Sigmoid colon (tissue), 7 donors: ENCODE data around the gene SPDL1. TPM values are rescaled to one million over a fixed set of nuclear protein-coding genes. Genes with fewer than 3 reads are reported as not detected.

ENCODE experiments used
- DNase-seq: peaks from one replicate; pipeline ENCODE4 v3.0.0-alpha.2; 2019
- H3K27ac ChIP-seq, 4 donors: fragments of 200-600 bp; sonication (generic); one replicate each; pipeline ENCODE4 v1.5.1; 2016 to 2019; ENCODE audit warnings: mild to moderate bottlenecking in 1 of 4
- H3K27me3 ChIP-seq, 3 donors: fragments of 200-600 bp; sonication (generic); one replicate each; pipeline ENCODE4 v1.5.1; 2019; ENCODE audit warnings: mild to moderate bottlenecking in 1 of 3
- H3K36me3 ChIP-seq, 4 donors: fragments of 200-600 bp; sonication (generic); one replicate each; pipeline ENCODE4 v1.5.1; 2016 to 2019
- H3K4me1 ChIP-seq, 4 donors: fragments of 200-600 bp; sonication (generic); one replicate each; pipeline ENCODE4 v1.5.1; 2017 to 2019
- H3K4me3 ChIP-seq, 4 donors: fragments of 200-600 bp; sonication (generic); one replicate each; pipeline ENCODE4 v1.5.1; 2017 to 2019; ENCODE audit warnings: mild to moderate bottlenecking in 2 of 4, moderate library complexity in 1 of 4
- H3K9me3 ChIP-seq, 4 donors: fragments of 200-600 bp in 3 of 4; sonication (generic) in 3 of 4; one replicate each; pipeline versions ENCODE4 v1.5.1 to v1.6.1; 2013 to 2019
- EP300 ChIP-seq, 4 donors: sonication (generic); formaldehyde crosslinking; IDR thresholded peaks; one replicate each; pipeline ENCODE4 v1.6.1; 2017; ENCODE audit warnings: antibody characterized with exemption in 4 of 4
- POLR2A ChIP-seq, 2 donors: fragments of 450-650 bp; IDR thresholded peaks; one replicate each; pipeline ENCODE4 v1.6.1; 2016; ENCODE audit warnings: antibody characterized with exemption in 2 of 2, mild to moderate bottlenecking in 2 of 2, moderate library complexity in 2 of 2
- POLR2AphosphoS5 ChIP-seq, 4 donors: sonication (generic); formaldehyde crosslinking; IDR thresholded peaks; one replicate each; pipeline ENCODE4 v1.6.1; 2017; ENCODE audit warnings: antibody characterized with exemption in 4 of 4
- WGBS, 2 donors: extraction: QIAGEN DNeasy Blood & Tissue Kit; methylation state at CpG; one replicate each; pipeline ENCODE4 v1.1.7; 2013; 5-methylcytosine and 5-hydroxymethylcytosine counted together
- intact Hi-C: fragments of 100-400 bp; cut with DNase I; formaldehyde crosslinking; loops from one replicate; pipeline ENCODE4 v1.15.1; 2023
- polyA plus RNA-seq, 3 donors: library from polyadenylated mRNA; stranded (reverse); fragments of 200-250 nt; gene quantifications; one replicate each; pipeline ENCODE4 v1.2.3, GENCODE V29; 2013
- total RNA-seq, 4 donors: library from RNA; depleted of rRNA; stranded (reverse); fragments of >200 nt; gene quantifications; one replicate each; pipeline ENCODE4 v1.1.0, GENCODE V29; 2016
- TF ChIP-seq, protein P1 (sequence below), 4 experiments: fragments of 450-650 bp in 3 of 4; fragments of 200-600 bp in 1 of 4; IDR thresholded peaks; one replicate each; pipeline ENCODE4 v1.5.1; 2016 to 2019; ENCODE audit warnings: antibody characterized with exemption in 4 of 4, mild to moderate bottlenecking in 3 of 4, moderate library complexity in 2 of 4
- donor health status: healthy with polysubstance abuse.
- donor health status: Bipolar disorder and iron deficiency.
- donor health status: healthy.

SPDL1 gene
- total and polyA plus RNA-seq, 7 donors: 3.0 to 14.7 (median 8.0) TPM

DNA sequence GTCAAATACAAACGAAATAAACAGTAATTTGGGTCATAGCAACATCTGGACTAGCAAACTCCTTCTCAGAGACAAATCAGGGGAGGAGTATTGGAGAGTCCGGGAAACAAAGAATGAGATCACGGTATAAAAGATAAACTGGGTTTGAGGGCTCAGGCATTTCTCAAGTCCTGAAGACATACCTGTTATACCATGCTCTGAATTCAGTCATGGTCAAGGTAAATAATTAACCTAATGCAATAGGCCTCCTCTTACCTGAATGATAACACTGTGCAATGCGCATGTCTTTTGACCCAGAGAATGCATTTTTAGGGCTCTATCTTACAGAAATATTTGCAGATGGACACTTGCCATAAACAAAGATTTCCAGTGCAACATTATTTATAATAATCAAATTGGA lies 31.9 kb upstream of the SPDL1 start:
- DNase-seq: no peak
- no peaks in the 10 kb centered on the region for H3K4me1 ChIP-seq
- H3K36me3 ChIP-seq: no peaks in the 10 kb centered on the region
- intact Hi-C loops: no loop called here
- H3K4me3 ChIP-seq: no peak overlapping the region
- H3K27ac ChIP-seq: no peak overlapping the region
- H3K27me3 ChIP-seq: peaks cover 0 to 9% (median 0%) of the 10 kb centered on the region in 3 donors
- no peaks in the 10 kb centered on the region for H3K9me3 ChIP-seq
- TF ChIP-seq POLR2A (IDR thresholded peaks at IDR 0.05) (no peak), POLR2AphosphoS5 (IDR thresholded peaks at IDR 0.05) (no peak), EP300 (IDR thresholded peaks at IDR 0.05) (no peak)
- TF ChIP-seq, protein P1, sequence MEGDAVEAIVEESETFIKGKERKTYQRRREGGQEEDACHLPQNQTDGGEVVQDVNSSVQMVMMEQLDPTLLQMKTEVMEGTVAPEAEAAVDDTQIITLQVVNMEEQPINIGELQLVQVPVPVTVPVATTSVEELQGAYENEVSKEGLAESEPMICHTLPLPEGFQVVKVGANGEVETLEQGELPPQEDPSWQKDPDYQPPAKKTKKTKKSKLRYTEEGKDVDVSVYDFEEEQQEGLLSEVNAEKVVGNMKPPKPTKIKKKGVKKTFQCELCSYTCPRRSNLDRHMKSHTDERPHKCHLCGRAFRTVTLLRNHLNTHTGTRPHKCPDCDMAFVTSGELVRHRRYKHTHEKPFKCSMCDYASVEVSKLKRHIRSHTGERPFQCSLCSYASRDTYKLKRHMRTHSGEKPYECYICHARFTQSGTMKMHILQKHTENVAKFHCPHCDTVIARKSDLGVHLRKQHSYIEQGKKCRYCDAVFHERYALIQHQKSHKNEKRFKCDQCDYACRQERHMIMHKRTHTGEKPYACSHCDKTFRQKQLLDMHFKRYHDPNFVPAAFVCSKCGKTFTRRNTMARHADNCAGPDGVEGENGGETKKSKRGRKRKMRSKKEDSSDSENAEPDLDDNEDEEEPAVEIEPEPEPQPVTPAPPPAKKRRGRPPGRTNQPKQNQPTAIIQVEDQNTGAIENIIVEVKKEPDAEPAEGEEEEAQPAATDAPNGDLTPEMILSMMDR (IDR thresholded peaks at IDR 0.05): no peak
- WGBS, 2 donors: 11 to 45% methylated on average over 4 of the region's 4 CpGs

DNA sequence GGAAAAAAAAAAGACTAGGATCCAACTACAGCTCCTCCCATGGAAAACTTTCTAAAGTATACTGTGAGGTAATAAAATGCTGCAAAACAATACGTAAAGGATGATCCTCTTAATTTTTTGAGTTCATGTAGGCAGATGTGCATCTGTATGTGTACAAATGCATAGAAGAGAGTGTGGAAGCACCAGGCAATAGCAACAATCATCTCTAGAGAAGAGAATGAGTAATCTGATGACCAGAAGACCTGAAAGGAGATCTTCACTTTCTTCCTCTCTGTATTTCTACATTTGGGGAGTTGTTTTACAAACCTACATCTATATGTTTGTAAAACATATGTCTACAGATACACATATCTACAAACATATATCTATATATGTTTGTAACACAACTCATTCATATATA lies 29.3 kb upstream of the SPDL1 start:
- Histone ChIP-seq H3K9me3 (peaks cover 0 to 1% (median 0%) of the 10 kb centered on the region in 4 donors), H3K4me1 (no peaks in the 10 kb centered on the region), H3K27me3 (peaks cover 0 to 9% (median 0%) of the 10 kb centered on the region in 3 donors), H3K4me3 (no peak overlapping the region), H3K36me3 (no peaks in the 10 kb centered on the region), H3K27ac (no peak overlapping the region)
- 59 to 78% methylated on average over 1 of the region's 1 CpG for WGBS, 2 donors
- no peak for DNase-seq
- intact Hi-C loops: no loop called here
- TF ChIP-seq, protein P1 (IDR thresholded peaks at IDR 0.05): no peak
- TF ChIP-seq EP300 (IDR thresholded peaks at IDR 0.05) (no peak), POLR2AphosphoS5 (IDR thresholded peaks at IDR 0.05) (no peak), POLR2A (IDR thresholded peaks at IDR 0.05) (no peak)

DNA sequence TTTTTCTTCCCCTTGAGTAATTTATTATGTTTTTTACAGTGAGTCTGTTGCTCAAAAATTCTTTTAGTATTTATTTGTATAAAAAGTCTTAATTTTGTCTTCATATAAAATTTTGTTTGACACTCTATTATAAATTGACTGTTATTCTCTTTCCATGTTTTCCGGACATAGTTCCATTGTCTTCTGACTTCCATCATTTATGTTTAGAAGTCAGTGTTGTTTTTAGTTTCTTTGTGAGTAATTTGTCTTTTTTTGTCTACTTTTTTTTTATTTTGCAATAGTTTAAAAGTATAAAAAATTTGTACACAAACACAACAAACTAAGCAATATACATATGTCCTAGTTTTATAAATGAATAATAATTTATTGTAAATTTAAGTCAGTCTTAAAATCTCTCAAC lies 25.7 kb upstream of the SPDL1 start:
- Histone ChIP-seq H3K4me3 (no peak overlapping the region), H3K27me3 (no peaks in the 10 kb centered on the region), H3K27ac (no peak overlapping the region), H3K4me1 (no peaks in the 10 kb centered on the region), H3K36me3 (no peaks in the 10 kb centered on the region), H3K9me3 (peaks cover 0 to 1% (median 0%) of the 10 kb centered on the region in 4 donors)
- TF ChIP-seq POLR2AphosphoS5 (IDR thresholded peaks at IDR 0.05) (no peak), POLR2A (IDR thresholded peaks at IDR 0.05) (no peak), EP300 (IDR thresholded peaks at IDR 0.05) (no peak)
- TF ChIP-seq, protein P1 (IDR thresholded peaks at IDR 0.05): no peak
- intact Hi-C loops: no loop called here
- WGBS, 2 donors: 78 to 85% methylated on average over 1 of the region's 1 CpG
- DNase-seq: no peak

DNA sequence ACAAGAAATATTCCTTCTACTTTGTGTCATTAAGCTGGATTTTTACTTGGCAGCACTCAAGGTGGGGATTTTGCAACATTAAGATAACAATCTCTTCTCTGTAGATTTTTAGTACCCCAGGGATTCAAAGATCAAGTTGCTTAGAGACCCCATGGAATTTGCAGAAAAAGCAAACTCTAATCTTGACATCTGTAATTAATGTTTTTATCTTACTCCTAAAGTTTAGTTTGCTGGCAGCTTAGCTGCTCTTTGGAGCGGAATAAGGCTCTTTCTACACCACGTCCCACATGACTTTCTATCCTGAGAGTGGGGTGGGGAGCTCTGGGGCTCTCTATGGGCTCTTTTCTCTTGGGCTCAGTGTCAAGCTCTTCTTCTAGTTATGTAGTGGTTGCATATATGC lies 21.7 kb upstream of the SPDL1 start:
- WGBS, 2 donors: 52 to 60% methylated on average over 2 of the region's 2 CpGs
- TF ChIP-seq EP300 (IDR thresholded peaks at IDR 0.05) (no peak), POLR2AphosphoS5 (IDR thresholded peaks at IDR 0.05) (no peak), POLR2A (IDR thresholded peaks at IDR 0.05) (no peak)
- TF ChIP-seq, protein P1 (IDR thresholded peaks at IDR 0.05): no peak
- no peaks in the 10 kb centered on the region for H3K27me3 ChIP-seq

DNA sequence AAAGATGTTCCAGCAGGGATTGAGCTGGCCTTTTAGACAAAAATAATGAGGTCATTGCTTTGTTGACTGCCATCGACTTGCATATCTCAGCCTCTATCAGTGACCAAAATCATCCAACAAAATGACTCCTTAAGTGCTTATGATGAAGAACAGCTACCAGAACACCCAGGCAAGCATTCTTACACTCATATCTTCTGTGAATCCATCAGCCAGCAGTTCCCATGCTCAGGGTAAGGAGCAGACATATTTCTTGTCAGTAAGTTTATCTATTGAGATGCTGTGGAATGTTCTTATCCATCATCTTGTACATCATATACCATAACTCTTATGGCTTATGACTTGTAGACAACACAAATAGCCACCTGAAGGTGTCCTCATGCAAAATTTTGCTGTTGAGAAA lies 20.2 kb upstream of the SPDL1 start:
- Histone ChIP-seq H3K27me3 (no peaks in the 10 kb centered on the region), H3K9me3 (peaks cover 0 to 1% (median 0%) of the 10 kb centered on the region in 4 donors), H3K27ac (no peak overlapping the region), H3K4me3 (no peak overlapping the region), H3K4me1 (no peaks in the 10 kb centered on the region), H3K36me3 (no peaks in the 10 kb centered on the region)
- no peak for DNase-seq
- WGBS, 2 donors: 66 to 78% methylated on average over 1 of the region's 1 CpG
- intact Hi-C loops: no loop called here
- TF ChIP-seq POLR2A (IDR thresholded peaks at IDR 0.05): no peak
- no peak for TF ChIP-seq EP300 (IDR thresholded peaks at IDR 0.05)

More for the DNA sequence above, 21.7 kb upstream of the SPDL1 start:
- intact Hi-C loops: no loop called here
- H3K36me3 ChIP-seq: no peaks in the 10 kb centered on the region
- H3K4me3 ChIP-seq: no peak overlapping the region
- no peaks in the 10 kb centered on the region for H3K4me1 ChIP-seq
- no peak overlapping the region for H3K27ac ChIP-seq
- H3K9me3 ChIP-seq: peaks cover 0 to 1% (median 0%) of the 10 kb centered on the region in 4 donors
- DNase-seq: no peak
